ENCODE data around the gene PIP5K1B.

PIP5K1B gene

DNA sequence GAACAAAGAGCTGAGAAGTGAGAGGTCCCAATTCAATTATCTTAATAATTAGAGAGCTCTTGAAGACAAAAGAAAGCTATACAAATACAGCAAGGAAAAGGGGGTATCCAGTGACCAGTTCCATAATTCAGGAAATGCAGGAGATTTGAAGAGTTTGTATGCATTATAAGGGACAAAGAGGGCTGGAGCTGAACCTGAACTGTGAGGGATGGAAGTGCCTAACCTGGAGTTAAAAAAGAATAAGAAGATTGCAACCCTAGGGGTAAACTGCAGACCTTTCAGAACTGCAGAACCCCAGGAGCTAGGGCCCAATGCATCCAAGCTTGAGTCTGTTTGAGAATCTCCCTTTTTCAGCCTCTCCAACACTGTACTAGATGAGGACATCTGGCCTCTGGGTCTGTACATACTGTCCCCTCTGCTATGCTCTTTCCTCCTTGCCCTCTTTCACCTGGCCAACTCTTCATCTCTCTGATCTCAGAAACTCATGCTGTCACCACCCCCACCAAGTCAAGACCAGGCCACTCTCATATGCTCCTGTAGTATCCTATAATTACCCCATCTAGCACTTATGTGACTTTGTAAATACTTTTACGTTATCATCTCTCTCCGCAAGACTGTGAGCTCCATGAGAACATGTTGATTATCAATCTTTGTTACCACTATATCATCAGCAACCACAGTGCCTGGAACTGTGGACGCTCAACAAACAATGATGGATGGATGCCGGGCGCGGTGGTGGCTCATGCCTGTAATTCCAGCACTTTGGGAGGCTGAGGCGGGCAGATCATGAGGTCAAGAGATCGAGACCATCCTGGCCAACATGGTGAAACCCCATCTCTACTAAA lies 315.5 kb downstream of the PIP5K1B start:
- Histone ChIP-seq H3K27me3 (ENCODE audit: insufficient read depth, low read length, poor library complexity) (no peaks in the 10 kb centered on the region), H3K4me1 (ENCODE audit: insufficient read depth, low read length) (peaks cover 11% of the 10 kb centered on the region; the same call in 1 of the 2 replicates), H2AFZ (ENCODE audit: low read depth, low read length) (no peak overlapping the region), H3K36me3 (ENCODE audit: insufficient read depth, low read length) (no peaks in the 10 kb centered on the region), H3K9me3 (ENCODE audit: insufficient read depth, low read length, severe bottlenecking) (no peaks in the 10 kb centered on the region), H3K79me2 (ENCODE audit: insufficient read depth, low read length) (no peaks in the 10 kb centered on the region), H3K27ac (ENCODE audit: low read length) (no peak overlapping the region), H3K9ac (ENCODE audit: low read depth, low read length) (no peak overlapping the region), H3K4me2 (ENCODE audit: insufficient read depth, low read length) (no peak overlapping the region), H3K4me3 (ENCODE audit: low read depth in 1 of 2, low read length in 2 of 2) (no peak overlapping the region), H4K20me1 (ENCODE audit: insufficient read depth, low read length) (no peaks in the 10 kb centered on the region)
- DNase-seq (no peak), ATAC-seq (ENCODE audit: insufficient read depth, low read depth) (no peak)
- no peak for TF ChIP-seq EZH2 (IDR thresholded peaks at IDR 0.05; ENCODE audit: borderline replicate concordance, low read depth, low read length, severe bottlenecking)
- TF ChIP-seq, protein P1, sequence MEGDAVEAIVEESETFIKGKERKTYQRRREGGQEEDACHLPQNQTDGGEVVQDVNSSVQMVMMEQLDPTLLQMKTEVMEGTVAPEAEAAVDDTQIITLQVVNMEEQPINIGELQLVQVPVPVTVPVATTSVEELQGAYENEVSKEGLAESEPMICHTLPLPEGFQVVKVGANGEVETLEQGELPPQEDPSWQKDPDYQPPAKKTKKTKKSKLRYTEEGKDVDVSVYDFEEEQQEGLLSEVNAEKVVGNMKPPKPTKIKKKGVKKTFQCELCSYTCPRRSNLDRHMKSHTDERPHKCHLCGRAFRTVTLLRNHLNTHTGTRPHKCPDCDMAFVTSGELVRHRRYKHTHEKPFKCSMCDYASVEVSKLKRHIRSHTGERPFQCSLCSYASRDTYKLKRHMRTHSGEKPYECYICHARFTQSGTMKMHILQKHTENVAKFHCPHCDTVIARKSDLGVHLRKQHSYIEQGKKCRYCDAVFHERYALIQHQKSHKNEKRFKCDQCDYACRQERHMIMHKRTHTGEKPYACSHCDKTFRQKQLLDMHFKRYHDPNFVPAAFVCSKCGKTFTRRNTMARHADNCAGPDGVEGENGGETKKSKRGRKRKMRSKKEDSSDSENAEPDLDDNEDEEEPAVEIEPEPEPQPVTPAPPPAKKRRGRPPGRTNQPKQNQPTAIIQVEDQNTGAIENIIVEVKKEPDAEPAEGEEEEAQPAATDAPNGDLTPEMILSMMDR (IDR thresholded peaks at IDR 0.05; ENCODE audit: borderline replicate concordance, extremely low read depth, low read length, poor library complexity, severe bottlenecking), result no peak

DNA sequence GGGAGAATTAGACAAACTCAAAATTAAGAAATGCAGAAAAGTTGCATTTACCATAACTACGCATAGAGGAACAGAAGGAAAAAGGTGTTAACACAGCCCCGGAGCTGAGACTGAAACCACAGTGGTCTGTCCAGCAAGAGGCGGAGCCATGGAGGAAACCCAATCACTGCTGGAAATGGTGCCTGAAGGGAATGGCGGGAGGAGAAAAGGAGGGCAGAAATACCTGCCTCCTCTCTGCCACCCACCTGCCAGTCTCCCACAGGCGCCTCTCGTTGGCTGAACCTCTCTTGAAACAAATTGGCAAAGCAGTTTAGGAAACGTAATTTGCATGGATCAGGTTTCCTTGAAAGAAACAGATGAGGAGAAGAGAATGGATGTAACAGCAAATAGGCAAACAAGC lies 318.6 kb downstream of the PIP5K1B start:
- H3K27me3 ChIP-seq (ENCODE audit: insufficient read depth, low read length, poor library complexity), result no peaks in the 10 kb centered on the region
- H3K4me1 ChIP-seq (ENCODE audit: insufficient read depth, low read length), result peaks cover 27% of the 10 kb centered on the region
- DNase-seq, result no peak
- H3K36me3 ChIP-seq (ENCODE audit: insufficient read depth, low read length), result no peaks in the 10 kb centered on the region
- H3K4me3 ChIP-seq (ENCODE audit: low read depth in 1 of 2, low read length in 2 of 2), result no peak overlapping the region
- no peaks in the 10 kb centered on the region for H3K9me3 ChIP-seq (ENCODE audit: insufficient read depth, low read length, severe bottlenecking)
- no peak for TF ChIP-seq EZH2 (IDR thresholded peaks at IDR 0.05; ENCODE audit: borderline replicate concordance, low read depth, low read length, severe bottlenecking)
- TF ChIP-seq, protein P1 (IDR thresholded peaks at IDR 0.05; ENCODE audit: borderline replicate concordance, extremely low read depth, low read length, poor library complexity, severe bottlenecking), result no peak
- no peaks in the 10 kb centered on the region for H3K79me2 ChIP-seq (ENCODE audit: insufficient read depth, low read length)
- ATAC-seq (ENCODE audit: insufficient read depth, low read depth), result no peak
- no peak overlapping the region for H3K4me2 ChIP-seq (ENCODE audit: insufficient read depth, low read length)
- H2AFZ ChIP-seq (ENCODE audit: low read depth, low read length), result no peak overlapping the region
- no peak overlapping the region for H3K9ac ChIP-seq (ENCODE audit: low read depth, low read length)
- H4K20me1 ChIP-seq (ENCODE audit: insufficient read depth, low read length), result no peaks in the 10 kb centered on the region
- no peak overlapping the region for H3K27ac ChIP-seq (ENCODE audit: low read length)

DNA sequence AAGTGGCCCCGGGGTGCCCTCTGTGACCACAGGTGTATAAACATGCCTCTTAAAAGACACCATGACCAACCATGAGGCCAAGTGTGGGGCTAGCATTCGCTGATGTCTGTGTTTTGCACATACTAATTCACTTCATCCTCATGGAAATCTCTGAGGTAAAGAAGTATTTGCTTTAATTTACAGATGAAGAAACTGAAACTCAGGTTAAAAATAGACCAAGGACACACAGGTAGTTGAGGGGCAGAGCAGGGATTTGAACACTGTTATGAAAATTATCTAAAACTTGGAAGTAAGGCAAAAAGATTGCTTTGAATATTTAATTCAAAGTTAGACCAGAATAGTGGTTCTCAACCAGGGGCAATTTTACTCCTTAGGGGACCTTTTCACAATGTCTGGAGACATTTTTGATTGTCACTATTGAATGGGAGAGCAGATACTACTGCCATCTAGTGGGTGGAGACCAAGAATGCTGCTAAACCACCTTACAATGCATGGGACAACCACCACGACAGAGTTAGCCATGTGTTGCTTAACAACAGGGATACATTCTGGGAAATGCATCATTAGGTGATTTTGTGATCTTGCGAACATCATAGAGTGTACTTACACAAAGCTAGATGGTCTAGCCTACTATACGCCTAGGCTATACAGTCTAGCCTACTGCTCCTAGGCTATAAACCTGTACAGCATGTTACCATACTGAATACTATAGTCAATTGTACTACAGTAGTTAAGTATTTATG lies 322.5 kb downstream of the PIP5K1B start:
- Histone ChIP-seq H3K4me3 (ENCODE audit: low read depth in 1 of 2, low read length in 2 of 2) (no peak overlapping the region), H3K4me2 (ENCODE audit: insufficient read depth, low read length) (no peak overlapping the region), H3K27ac (ENCODE audit: low read length) (no peak overlapping the region), H3K9me3 (ENCODE audit: insufficient read depth, low read length, severe bottlenecking) (peaks cover 5% of the 10 kb centered on the region), H3K36me3 (ENCODE audit: insufficient read depth, low read length) (no peaks in the 10 kb centered on the region), H3K9ac (ENCODE audit: low read depth, low read length) (no peak overlapping the region), H4K20me1 (ENCODE audit: insufficient read depth, low read length) (no peaks in the 10 kb centered on the region), H2AFZ (ENCODE audit: low read depth, low read length) (no peak overlapping the region), H3K27me3 (ENCODE audit: insufficient read depth, low read length, poor library complexity) (no peaks in the 10 kb centered on the region), H3K79me2 (ENCODE audit: insufficient read depth, low read length) (no peaks in the 10 kb centered on the region), H3K4me1 (ENCODE audit: insufficient read depth, low read length) (peaks cover 28% of the 10 kb centered on the region)
- ATAC-seq (ENCODE audit: insufficient read depth, low read depth) (peak; percentile 34; the same call in 2 of the 3 replicates), DNase-seq (peak; percentile 29)
- TF ChIP-seq, protein P1 (IDR thresholded peaks at IDR 0.05; ENCODE audit: borderline replicate concordance, extremely low read depth, low read length, poor library complexity, severe bottlenecking), result peak; percentile 82
- no peak for TF ChIP-seq EZH2 (IDR thresholded peaks at IDR 0.05; ENCODE audit: borderline replicate concordance, low read depth, low read length, severe bottlenecking)
